GM12801 (cell line): ENCODE measurements around the gene CNN3.

Experiments used
- TF ChIP-seq, protein P1 (sequence below): IDR thresholded peaks from one replicate; pipeline ENCODE4 v1.5.1; 2011; ENCODE audit warnings: control low read depth; ENCODE audit not compliant: insufficient read length; ENCODE audit errors: extremely low read depth

The CNN3 gene

DNA sequence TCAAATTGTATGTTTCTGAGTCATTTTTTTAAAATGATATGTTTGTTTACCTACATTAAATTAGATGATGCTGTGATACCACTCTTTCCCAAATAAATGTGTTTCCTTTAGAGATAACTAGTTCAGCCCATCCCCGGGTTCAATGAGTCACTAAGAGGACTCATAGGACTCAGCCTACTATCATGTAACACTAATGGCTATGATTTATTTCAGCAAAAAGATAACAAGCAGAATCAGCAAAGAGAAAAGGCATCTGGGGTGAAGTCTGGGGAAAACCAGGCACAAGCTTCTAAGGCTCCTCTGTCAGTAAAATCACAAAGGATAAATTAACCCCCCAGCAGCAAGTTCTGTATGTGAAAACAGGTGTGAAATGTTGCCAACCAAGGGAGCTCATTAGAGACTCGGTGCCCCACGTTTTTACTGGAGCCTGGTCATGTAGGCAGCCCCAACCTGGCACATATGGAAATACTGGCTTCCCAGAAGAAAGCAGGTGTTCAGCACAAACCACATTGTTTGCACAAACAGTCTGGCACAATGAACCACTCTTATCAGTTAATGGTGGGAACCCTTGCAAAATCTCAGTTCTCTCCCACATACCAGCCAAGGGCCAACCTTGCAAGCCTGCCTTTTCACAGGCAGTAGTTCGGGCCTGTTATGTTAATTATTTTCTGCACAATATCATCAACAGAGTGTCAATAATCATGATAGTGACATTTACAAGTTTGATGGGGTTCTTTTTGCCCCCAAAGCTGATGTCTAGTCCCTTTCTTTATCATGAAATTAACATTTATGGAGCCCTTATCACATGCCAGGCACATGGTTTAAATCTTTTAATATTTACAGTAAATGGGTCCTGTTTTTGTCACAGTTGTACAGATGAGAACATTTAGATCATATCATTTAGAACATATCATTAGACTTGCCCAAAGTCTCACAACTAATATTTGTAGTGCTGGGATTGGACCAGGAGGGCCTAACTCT lies 23.1 kb upstream of the CNN3 start:
- TF ChIP-seq, protein P1, sequence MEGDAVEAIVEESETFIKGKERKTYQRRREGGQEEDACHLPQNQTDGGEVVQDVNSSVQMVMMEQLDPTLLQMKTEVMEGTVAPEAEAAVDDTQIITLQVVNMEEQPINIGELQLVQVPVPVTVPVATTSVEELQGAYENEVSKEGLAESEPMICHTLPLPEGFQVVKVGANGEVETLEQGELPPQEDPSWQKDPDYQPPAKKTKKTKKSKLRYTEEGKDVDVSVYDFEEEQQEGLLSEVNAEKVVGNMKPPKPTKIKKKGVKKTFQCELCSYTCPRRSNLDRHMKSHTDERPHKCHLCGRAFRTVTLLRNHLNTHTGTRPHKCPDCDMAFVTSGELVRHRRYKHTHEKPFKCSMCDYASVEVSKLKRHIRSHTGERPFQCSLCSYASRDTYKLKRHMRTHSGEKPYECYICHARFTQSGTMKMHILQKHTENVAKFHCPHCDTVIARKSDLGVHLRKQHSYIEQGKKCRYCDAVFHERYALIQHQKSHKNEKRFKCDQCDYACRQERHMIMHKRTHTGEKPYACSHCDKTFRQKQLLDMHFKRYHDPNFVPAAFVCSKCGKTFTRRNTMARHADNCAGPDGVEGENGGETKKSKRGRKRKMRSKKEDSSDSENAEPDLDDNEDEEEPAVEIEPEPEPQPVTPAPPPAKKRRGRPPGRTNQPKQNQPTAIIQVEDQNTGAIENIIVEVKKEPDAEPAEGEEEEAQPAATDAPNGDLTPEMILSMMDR: no peak

DNA sequence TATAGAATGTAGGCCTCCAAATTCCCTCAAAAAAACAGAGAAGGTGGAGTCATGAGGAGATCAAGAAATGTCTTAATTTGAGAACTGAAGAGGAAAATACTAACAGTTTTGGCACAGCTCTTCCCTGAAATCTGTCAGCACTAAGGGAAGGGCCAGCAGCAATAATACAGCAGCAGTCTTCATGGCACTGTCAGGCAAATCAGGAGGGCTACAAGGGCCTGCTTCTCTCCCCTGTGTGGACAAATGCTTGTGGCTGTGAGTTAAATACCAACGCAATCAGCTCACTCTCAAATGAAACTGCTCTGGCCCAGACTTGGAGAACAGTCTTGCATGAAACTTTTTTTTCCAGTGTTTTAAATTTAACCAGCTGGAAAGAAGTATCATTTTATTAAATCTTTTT lies 20.5 kb upstream of the CNN3 start:
- TF ChIP-seq, protein P1: no peak

DNA sequence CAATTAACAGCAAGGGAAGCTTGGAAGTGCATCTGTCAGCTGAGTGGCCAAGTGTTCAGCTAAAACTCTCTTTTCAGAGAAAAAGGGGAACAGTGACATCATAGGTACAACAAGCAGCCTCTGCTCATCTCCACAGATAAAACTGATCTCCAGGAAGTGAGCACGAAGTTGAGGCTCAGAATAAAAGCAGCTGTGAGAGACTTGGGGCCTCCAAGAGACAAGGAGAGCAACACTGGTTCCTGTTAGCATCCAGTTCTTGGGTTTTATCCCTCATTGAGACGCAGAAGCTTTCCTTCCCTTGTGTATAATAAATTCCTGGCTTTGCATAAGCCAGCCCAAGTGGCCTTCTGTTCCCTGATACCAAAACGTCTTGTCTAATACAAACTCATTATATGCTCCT lies 20.0 kb upstream of the CNN3 start:
- TF ChIP-seq, protein P1: no peak

DNA sequence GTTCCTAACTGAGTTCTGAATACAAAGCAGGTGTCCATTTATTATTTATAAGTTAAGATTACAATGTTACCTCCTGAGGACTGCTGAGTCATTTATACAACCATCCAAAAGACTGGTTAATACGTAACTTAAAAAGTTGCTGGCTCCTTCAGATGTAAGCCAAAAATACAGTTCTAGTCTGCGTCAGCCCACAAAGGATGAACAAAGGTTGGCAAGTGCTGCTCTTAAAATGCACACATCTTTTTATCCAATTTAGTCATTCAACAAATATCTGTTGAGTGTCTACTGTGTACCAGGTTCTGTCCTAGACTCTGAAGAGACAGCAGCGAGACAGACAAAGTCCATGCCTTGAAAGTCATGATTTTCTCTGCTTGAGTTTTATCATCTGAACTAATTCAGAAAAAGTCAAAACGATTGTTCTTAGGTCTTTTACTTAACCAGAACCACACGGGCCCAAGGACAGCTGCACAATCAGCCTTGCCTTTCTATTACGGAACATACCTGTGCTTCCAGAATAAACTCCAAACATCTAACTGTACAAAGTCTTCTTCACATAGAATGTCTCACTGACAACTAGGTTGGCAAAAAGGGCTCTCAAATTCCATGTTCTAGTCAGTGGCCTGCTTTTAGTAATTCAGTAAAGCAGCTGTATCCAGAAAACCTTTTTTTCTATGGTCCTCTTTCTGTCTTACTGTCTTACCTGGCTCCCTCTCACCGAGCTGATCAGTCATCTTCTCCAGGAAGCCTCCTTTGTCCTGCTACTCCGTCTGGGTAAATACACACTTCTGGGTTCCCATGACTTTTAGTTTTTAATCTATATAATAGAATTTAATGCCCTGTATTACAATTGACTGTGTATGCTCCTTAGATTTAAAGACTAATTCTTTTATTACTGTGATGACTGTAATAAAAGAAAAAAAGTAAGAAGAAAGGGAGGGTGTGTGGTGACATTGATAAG lies 15.5 kb upstream of the CNN3 start:
- TF ChIP-seq, protein P1: no peak

DNA sequence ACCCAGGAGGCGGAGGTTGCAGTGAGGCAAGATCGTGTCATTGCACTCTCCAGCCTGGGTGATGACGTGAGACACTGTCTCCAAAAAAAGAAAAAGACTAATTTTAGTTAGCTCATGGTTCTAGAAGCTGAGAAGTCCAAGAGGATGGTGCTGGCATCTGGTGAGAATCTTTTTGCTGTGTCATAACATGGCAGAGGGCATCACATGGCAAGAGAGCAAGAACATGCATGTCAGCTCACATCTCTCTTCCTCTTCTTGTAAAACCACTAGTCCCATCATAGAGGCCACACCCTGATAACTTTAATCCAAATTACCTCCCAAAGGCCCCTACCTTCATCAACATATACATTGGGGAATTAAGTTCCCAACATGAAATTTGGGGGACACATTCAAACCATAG lies 13.8 kb upstream of the CNN3 start:
- TF ChIP-seq, protein P1: no peak

DNA sequence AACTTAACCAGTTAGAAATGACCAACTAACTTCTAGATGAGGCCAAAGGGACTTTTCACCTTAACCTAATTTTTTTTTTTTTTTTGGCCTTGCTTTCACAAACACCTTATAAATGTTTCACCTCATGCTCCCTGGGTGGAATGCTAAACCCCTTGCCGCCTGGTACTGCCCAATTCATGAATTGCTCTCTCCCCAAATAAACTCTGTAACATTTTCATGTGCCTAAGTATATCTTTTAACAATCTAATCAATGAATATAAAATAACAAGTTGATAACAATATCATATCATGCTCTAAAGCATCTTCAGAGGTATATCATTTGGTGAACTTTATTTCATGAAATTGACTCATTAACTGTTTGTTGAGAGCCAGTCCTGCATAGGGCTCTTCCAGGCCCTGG lies 10.9 kb upstream of the CNN3 start:
- TF ChIP-seq, protein P1: no peak

DNA sequence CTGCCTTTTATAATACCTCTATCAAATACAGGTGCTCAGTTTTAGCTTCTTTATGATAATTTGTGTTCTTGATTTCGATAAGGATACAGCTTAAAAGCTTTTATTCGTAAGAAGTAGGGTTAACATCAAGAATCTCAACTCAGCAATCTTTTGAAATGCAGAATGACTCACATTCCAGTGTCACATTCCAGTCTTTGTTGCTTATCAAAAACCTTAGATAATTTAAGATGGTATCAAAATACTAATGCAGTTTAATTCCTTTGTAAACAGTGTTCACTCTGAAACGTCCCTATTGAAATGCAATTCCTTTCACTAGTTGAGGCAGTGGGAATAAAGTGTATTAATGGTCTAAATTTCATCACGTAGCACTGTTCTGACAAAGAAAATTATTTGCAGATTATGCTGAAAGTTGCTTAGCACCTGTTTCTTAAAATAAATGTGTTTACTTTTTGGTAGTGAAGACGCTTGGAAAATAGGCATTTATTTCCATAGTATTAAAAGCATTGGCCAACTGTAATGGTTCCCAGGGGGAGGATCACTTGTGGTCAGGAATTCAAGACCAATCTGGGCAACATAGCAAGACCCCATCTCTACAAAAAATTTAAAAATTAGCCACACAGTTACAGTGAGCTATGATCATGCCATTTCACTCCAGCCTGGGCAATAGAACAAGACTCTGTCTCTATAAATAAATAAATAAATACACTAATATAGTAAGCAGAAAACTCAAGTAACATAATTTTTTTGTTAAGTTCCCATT lies 10.1 kb upstream of the CNN3 start:
- TF ChIP-seq, protein P1: no peak
